DND-41 (cell line): ENCODE data around the gene GPR63.

ENCODE experiments used
- ATAC-seq: fragments of 200-7000 bp; cut with Tn5 transposase; 3 replicates; pipeline ENCODE4 v1.9.1; 2021; ENCODE audit warnings: low read depth; ENCODE audit not compliant: insufficient read depth
- DNase-seq: peaks from one replicate; pipeline ENCODE4 v3.0.0-alpha.2; 2020
- H2AFZ ChIP-seq: 2 replicates; pipeline ENCODE4 v1.6.0; 2012; ENCODE audit warnings: low read depth, low read length
- H3K27ac ChIP-seq: 2 replicates; pipeline ENCODE4 v1.5.1; 2012; ENCODE audit warnings: low read length, inconsistent platforms
- H3K27me3 ChIP-seq: fragments of 200-600 bp; sonication (generic); 2 replicates; pipeline ENCODE4 v1.6.0; 2012; ENCODE audit warnings: low read length, mild to moderate bottlenecking, inconsistent platforms; ENCODE audit not compliant: insufficient read depth, poor library complexity
- H3K36me3 ChIP-seq: 2 replicates; pipeline ENCODE4 v1.5.1; 2012; ENCODE audit warnings: low read length, inconsistent platforms; ENCODE audit not compliant: insufficient read depth
- H3K4me1 ChIP-seq: 2 replicates; pipeline ENCODE4 v1.5.1; 2012; ENCODE audit warnings: mild to moderate bottlenecking, low read length; ENCODE audit not compliant: insufficient read depth
- H3K4me2 ChIP-seq: 2 replicates; pipeline ENCODE4 v1.6.0; 2012; ENCODE audit warnings: mild to moderate bottlenecking, moderate library complexity, low read length, inconsistent platforms; ENCODE audit not compliant: insufficient read depth
- H3K4me3 ChIP-seq, 2 experiments: fragments of 200-600 bp in 1 of 2; shearing (Covaris generic) in 1 of 2; 2 replicates each; pipeline ENCODE4 v1.5.1; 2012 to 2016; ENCODE audit warnings: inconsistent platforms in 2 of 2, low read length in 2 of 2, mild to moderate bottlenecking in 2 of 2, low read depth in 1 of 2, moderate library complexity in 1 of 2
- H3K79me2 ChIP-seq: 2 replicates; pipeline ENCODE4 v1.6.0; 2012; ENCODE audit warnings: low read length, inconsistent platforms; ENCODE audit not compliant: insufficient read depth
- H3K9ac ChIP-seq: 2 replicates; pipeline ENCODE4 v1.6.0; 2012; ENCODE audit warnings: low read depth, mild to moderate bottlenecking, inconsistent platforms, low read length, moderate library complexity
- H3K9me3 ChIP-seq: 2 replicates; pipeline ENCODE4 v1.5.1; 2012; ENCODE audit warnings: low read length, moderate library complexity, mild to moderate bottlenecking, inconsistent platforms; ENCODE audit not compliant: insufficient read depth, severe bottlenecking
- H4K20me1 ChIP-seq: 2 replicates; pipeline ENCODE4 v1.6.0; 2012; ENCODE audit warnings: low read length; ENCODE audit not compliant: insufficient read depth
- EZH2 ChIP-seq: IDR thresholded peaks from 3 replicates; pipeline ENCODE4 v1.6.1; 2012; ENCODE audit warnings: borderline replicate concordance, low read depth, mild to moderate bottlenecking, moderate library complexity, low read length, inconsistent platforms; ENCODE audit not compliant: severe bottlenecking
- TF ChIP-seq, protein P1 (sequence below): IDR thresholded peaks from 2 replicates; pipeline ENCODE4 v1.5.1; 2012; ENCODE audit warnings: borderline replicate concordance, low read length, moderate library complexity, mild to moderate bottlenecking; ENCODE audit not compliant: poor library complexity, severe bottlenecking; ENCODE audit errors: extremely low read depth

GPR63 gene

DNA sequence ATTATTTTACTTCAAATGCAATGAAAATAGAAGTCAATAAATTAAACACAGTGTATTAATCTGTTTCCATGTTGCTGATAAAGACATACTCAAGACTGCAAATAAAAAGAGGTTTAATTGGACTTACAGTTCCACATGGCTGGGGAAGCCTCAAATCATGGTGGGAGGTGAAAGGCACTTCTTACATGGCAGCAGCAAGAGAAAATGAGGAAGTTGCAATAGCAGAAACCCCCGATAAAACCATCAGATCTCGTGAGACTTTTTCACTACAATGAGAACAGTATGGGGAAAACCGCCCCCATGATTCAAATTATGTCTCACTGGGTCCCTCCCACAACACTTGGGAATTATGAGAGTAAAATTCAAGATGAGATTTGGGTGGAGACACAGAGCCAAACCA is 82.2 kb downstream of the GPR63 start:
- no peak for DNase-seq
- Histone ChIP-seq H2AFZ (no peak overlapping the region), H3K36me3 (no peaks in the 10 kb centered on the region), H3K4me1 (no peaks in the 10 kb centered on the region), H3K27me3 (no peaks in the 10 kb centered on the region), H4K20me1 (no peaks in the 10 kb centered on the region), H3K4me2 (no peak overlapping the region), H3K9me3 (no peaks in the 10 kb centered on the region), H3K4me3 (no peak overlapping the region), H3K27ac (no peak overlapping the region), H3K9ac (no peak overlapping the region), H3K79me2 (no peaks in the 10 kb centered on the region)
- no peak for ATAC-seq
- TF ChIP-seq, protein P1, sequence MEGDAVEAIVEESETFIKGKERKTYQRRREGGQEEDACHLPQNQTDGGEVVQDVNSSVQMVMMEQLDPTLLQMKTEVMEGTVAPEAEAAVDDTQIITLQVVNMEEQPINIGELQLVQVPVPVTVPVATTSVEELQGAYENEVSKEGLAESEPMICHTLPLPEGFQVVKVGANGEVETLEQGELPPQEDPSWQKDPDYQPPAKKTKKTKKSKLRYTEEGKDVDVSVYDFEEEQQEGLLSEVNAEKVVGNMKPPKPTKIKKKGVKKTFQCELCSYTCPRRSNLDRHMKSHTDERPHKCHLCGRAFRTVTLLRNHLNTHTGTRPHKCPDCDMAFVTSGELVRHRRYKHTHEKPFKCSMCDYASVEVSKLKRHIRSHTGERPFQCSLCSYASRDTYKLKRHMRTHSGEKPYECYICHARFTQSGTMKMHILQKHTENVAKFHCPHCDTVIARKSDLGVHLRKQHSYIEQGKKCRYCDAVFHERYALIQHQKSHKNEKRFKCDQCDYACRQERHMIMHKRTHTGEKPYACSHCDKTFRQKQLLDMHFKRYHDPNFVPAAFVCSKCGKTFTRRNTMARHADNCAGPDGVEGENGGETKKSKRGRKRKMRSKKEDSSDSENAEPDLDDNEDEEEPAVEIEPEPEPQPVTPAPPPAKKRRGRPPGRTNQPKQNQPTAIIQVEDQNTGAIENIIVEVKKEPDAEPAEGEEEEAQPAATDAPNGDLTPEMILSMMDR: no peak

DNA sequence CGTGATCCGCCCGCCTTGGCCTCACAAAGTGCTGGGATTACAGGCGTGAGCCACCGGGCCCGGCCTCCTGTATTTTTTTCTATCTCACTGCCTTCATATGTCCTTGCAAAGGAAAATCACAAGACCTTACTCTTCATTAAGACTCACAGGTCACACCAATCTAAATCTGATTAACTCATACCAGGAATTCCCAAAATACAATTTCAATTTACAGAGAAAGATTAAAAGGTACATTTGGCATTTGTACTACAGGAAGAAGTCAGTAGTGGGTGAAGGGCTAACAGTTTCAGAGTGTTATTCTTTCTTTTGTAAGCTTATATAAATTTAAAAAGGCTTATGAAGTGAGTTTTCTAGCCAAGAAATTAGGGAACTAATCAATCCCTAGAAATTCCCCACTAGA is 87.4 kb downstream of the GPR63 start:
- ATAC-seq (no peak), DNase-seq (no peak)
- Histone ChIP-seq H3K4me2 (no peak overlapping the region), H3K36me3 (no peaks in the 10 kb centered on the region), H2AFZ (no peak overlapping the region), H3K27me3 (no peaks in the 10 kb centered on the region), H3K9me3 (no peaks in the 10 kb centered on the region), H3K9ac (no peak overlapping the region), H4K20me1 (no peaks in the 10 kb centered on the region), H3K4me1 (no peaks in the 10 kb centered on the region), H3K4me3 (no peak overlapping the region), H3K79me2 (no peaks in the 10 kb centered on the region), H3K27ac (no peak overlapping the region)
- TF ChIP-seq EZH2: no peak
- TF ChIP-seq, protein P1: no peak
